ENCODE measurements around the gene MANBA.

MANBA gene

GRCh38 chr4:102610476-102610875 is 150.3 kb downstream of the MANBA start:
- Histone ChIP-seq H3K9me3 (ENCODE audit: insufficient read depth, low read length) (no peaks in the 10 kb centered on the region), H3K27me3 (ENCODE audit: low read depth, low read length) (no peaks in the 10 kb centered on the region), H3K4me2 (ENCODE audit: low read length) (no peak overlapping the region), H2AFZ (ENCODE audit: low read depth, low read length) (no peak overlapping the region), H3K27ac (ENCODE audit: low read length) (no peak overlapping the region), H3K4me1 (ENCODE audit: low read length) (no peaks in the 10 kb centered on the region), H3K79me2 (ENCODE audit: low read length) (no peaks in the 10 kb centered on the region), H4K20me1 (ENCODE audit: insufficient read depth, low read length) (no peaks in the 10 kb centered on the region), H3K9ac (ENCODE audit: low read length) (no peak overlapping the region), H3K36me3 (replicated peaks; ENCODE audit: low read depth, low read length) (peaks cover 86% of the 10 kb centered on the region), H3K4me3 (ENCODE audit: low read length) (no peak overlapping the region)
- TF ChIP-seq CTCF (IDR thresholded peaks at IDR 0.05; ENCODE audit: low read depth, low read length) (no peak), EZH2phosphoT487 (IDR thresholded peaks at IDR 0.05; ENCODE audit: low read depth) (no peak)

DNA sequence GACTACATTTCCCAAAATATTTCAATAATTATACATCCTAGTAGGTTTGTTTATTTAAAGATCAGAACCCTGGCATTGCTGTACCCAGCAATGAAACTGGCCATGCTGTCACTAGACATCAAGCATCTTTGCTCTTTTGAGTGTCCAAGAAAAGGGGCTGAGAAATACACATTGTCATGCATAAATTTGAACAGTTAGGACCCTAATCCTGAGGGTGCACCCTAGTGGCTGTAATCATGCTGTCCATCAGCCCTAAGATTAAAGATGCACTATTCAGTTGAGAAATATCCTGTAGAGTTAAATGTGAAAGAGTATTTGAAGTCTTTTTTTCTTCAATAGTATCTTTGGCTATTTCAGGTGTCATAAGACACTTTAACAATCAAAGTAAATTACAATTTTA is 150.8 kb downstream of the MANBA start:
- Histone ChIP-seq H3K4me3 (ENCODE audit: low read length) (no peak overlapping the region), H3K9ac (ENCODE audit: low read length) (no peak overlapping the region), H3K27me3 (ENCODE audit: low read depth, low read length) (no peaks in the 10 kb centered on the region), H3K27ac (ENCODE audit: low read length) (no peak overlapping the region), H4K20me1 (ENCODE audit: insufficient read depth, low read length) (no peaks in the 10 kb centered on the region), H3K4me1 (ENCODE audit: low read length) (no peaks in the 10 kb centered on the region), H3K36me3 (replicated peaks; ENCODE audit: low read depth, low read length) (peaks cover 86% of the 10 kb centered on the region), H3K79me2 (ENCODE audit: low read length) (no peaks in the 10 kb centered on the region), H3K9me3 (ENCODE audit: insufficient read depth, low read length) (no peaks in the 10 kb centered on the region), H3K4me2 (ENCODE audit: low read length) (no peak overlapping the region), H2AFZ (ENCODE audit: low read depth, low read length) (no peak overlapping the region)
- TF ChIP-seq EZH2phosphoT487 (IDR thresholded peaks at IDR 0.05; ENCODE audit: low read depth), result no peak
- TF ChIP-seq CTCF (IDR thresholded peaks at IDR 0.05; ENCODE audit: low read depth, low read length), result peak; percentile 47

DNA sequence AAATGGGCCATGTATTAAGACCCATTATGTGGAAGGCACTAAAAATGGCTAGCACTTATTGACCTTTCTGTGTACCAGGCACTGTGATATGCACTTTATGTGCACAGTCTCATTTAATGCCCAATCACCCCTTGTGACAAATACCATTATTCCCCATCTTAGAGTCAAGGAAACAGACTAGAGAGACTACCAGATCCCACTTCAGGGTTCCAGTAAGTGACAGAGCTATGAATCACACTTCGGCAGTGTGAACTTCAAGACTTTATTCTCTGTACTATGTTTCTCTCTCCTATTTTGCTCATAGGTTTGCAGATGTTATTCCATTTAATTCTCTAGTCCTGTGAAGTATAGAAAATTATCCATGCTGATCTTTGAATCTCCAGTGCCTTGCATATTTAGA is 152.6 kb downstream of the MANBA start:
- peaks cover 81% of the 10 kb centered on the region for H3K36me3 ChIP-seq (replicated peaks; ENCODE audit: low read depth, low read length)
- H3K4me1 ChIP-seq (ENCODE audit: low read length), result no peaks in the 10 kb centered on the region
- no peak overlapping the region for H3K9ac ChIP-seq (ENCODE audit: low read length)
- no peak overlapping the region for H3K27ac ChIP-seq (ENCODE audit: low read length)
- no peak for TF ChIP-seq EZH2phosphoT487 (IDR thresholded peaks at IDR 0.05; ENCODE audit: low read depth)
- TF ChIP-seq CTCF (IDR thresholded peaks at IDR 0.05; ENCODE audit: low read depth, low read length), result no peak
- H3K27me3 ChIP-seq (ENCODE audit: low read depth, low read length), result no peaks in the 10 kb centered on the region
- H4K20me1 ChIP-seq (ENCODE audit: insufficient read depth, low read length), result no peaks in the 10 kb centered on the region
- H3K4me2 ChIP-seq (ENCODE audit: low read length), result no peak overlapping the region
- no peak overlapping the region for H3K4me3 ChIP-seq (ENCODE audit: low read length)
- no peaks in the 10 kb centered on the region for H3K79me2 ChIP-seq (ENCODE audit: low read length)
- H2AFZ ChIP-seq (ENCODE audit: low read depth, low read length), result no peak overlapping the region
- H3K9me3 ChIP-seq (ENCODE audit: insufficient read depth, low read length), result no peaks in the 10 kb centered on the region

- Histone ChIP-seq H3K4me2 (ENCODE audit: low read length) (no peak overlapping the region), H3K27me3 (ENCODE audit: low read depth, low read length) (no peaks in the 10 kb centered on the region), H3K79me2 (ENCODE audit: low read length) (no peaks in the 10 kb centered on the region), H4K20me1 (ENCODE audit: insufficient read depth, low read length) (no peaks in the 10 kb centered on the region), H3K36me3 (replicated peaks; ENCODE audit: low read depth, low read length) (peaks cover 75% of the 10 kb centered on the region), H2AFZ (ENCODE audit: low read depth, low read length) (no peak overlapping the region), H3K9ac (ENCODE audit: low read length) (no peak overlapping the region), H3K4me1 (ENCODE audit: low read length) (no peaks in the 10 kb centered on the region), H3K4me3 (ENCODE audit: low read length) (no peak overlapping the region), H3K9me3 (ENCODE audit: insufficient read depth, low read length) (no peaks in the 10 kb centered on the region), H3K27ac (ENCODE audit: low read length) (no peak overlapping the region)
- TF ChIP-seq CTCF (IDR thresholded peaks at IDR 0.05; ENCODE audit: low read depth, low read length), result no peak
Observed at GRCh38 chr4:102606846-102607450, 153.8 kb downstream of the MANBA start.

Data from OCI-LY3 (cell line).